HEK293T (cell line): Measurements from ENCODE around the gene SAT1.

ENCODE experiments used
- CTCF ChIA-PET: fragments of 350-600 bp; formaldehyde crosslinking; extraction: SDS; loops from one replicate; lab custom pipeline; 2021; ENCODE audit warnings: antibody characterized with exemption, inconsistent platforms; lab: Yijun Ruan, JAX
- POLR2A ChIA-PET: fragments of 350-600 bp; formaldehyde crosslinking; extraction: SDS; loops from one replicate; lab custom pipeline; 2020; ENCODE audit warnings: antibody characterized with exemption, inconsistent platforms; lab: Yijun Ruan, JAX
- DNase-seq: peaks from one replicate; pipeline ENCODE4 v3.0.0; 2012; ENCODE audit warnings: mixed read lengths; ENCODE audit errors: extremely low spot score
- ARNT ChIP-seq: fragments of 450-650 bp; IDR thresholded peaks from 2 replicates; pipeline ENCODE4 v1.6.1; 2017; ENCODE audit warnings: mild to moderate bottlenecking
- BHLHE40 ChIP-seq: fragments of 450-650 bp; IDR thresholded peaks from 2 replicates; pipeline ENCODE4 v1.6.1; 2016; ENCODE audit warnings: mild to moderate bottlenecking, moderate library complexity, borderline replicate concordance
- CTBP1 ChIP-seq: fragments of 450-650 bp; IDR thresholded peaks from 2 replicates; pipeline ENCODE4 v1.6.1; 2016; ENCODE audit warnings: borderline replicate concordance
- ELF4 ChIP-seq: fragments of 450-650 bp; IDR thresholded peaks from 2 replicates; pipeline ENCODE4 v1.6.1; 2017; ENCODE audit warnings: antibody characterized with exemption
- FOXA1 ChIP-seq: fragments of 450-650 bp; IDR thresholded peaks from 2 replicates; pipeline ENCODE4 v1.6.1; 2016; ENCODE audit warnings: mild to moderate bottlenecking
- FOXK2 ChIP-seq: fragments of 450-650 bp; IDR thresholded peaks from 2 replicates; pipeline ENCODE4 v1.6.1; 2016; ENCODE audit warnings: mild to moderate bottlenecking
- FOXM1 ChIP-seq: fragments of 450-650 bp; IDR thresholded peaks from 2 replicates; pipeline ENCODE4 v1.6.1; 2017; ENCODE audit warnings: mild to moderate bottlenecking, borderline replicate concordance
- HDGF ChIP-seq: fragments of 450-650 bp; IDR thresholded peaks from 2 replicates; pipeline ENCODE4 v1.6.1; 2017; ENCODE audit warnings: antibody characterized with exemption, borderline replicate concordance
- L3MBTL2 ChIP-seq: fragments of 450-650 bp; conservative IDR thresholded peaks from 2 replicates; pipeline ENCODE4 v1.6.1; 2016; ENCODE audit warnings: mild to moderate bottlenecking
- LEF1 ChIP-seq: fragments of 450-650 bp; IDR thresholded peaks from 2 replicates; pipeline ENCODE4 v1.6.1; 2017; ENCODE audit warnings: mild to moderate bottlenecking, borderline replicate concordance
- NFRKB ChIP-seq: fragments of 450-650 bp; IDR thresholded peaks from 2 replicates; pipeline ENCODE4 v1.6.1; 2016; ENCODE audit warnings: mild to moderate bottlenecking, moderate library complexity
- PKNOX1 ChIP-seq: fragments of 450-650 bp; IDR thresholded peaks from 2 replicates; pipeline ENCODE4 v1.6.1; 2016
- SP1 ChIP-seq: fragments of 450-650 bp; IDR thresholded peaks from 2 replicates; pipeline ENCODE4 v1.6.1; 2017
- SUZ12 ChIP-seq: fragments of 450-650 bp; IDR thresholded peaks from 2 replicates; pipeline ENCODE4 v1.6.1; 2016; ENCODE audit warnings: mild to moderate bottlenecking
- TARDBP ChIP-seq: fragments of 450-650 bp; IDR thresholded peaks from 2 replicates; pipeline ENCODE4 v1.6.1; 2016
- ZNF384 ChIP-seq: fragments of 450-650 bp; IDR thresholded peaks from 2 replicates; pipeline ENCODE4 v1.6.1; 2016

The SAT1 gene

GRCh38 chrX:23783589-23784469, 856 bp downstream of the SAT1 start:
- DNase-seq = no peak
- ChIA-PET POLR2A (interaction anchor here (0.6 to 3.8 kb wide), 17 partner anchors 9 to 242 kb away, joined by 3 to 54 read pairs (median 4); partner anchors contain the start of gene ACOT9), CTCF (interaction anchor here (0.6 to 2.3 kb wide), 5 partner anchors 43 to 969 kb away, joined by 3 to 26 read pairs (median 4); no protein-coding TSS in a partner anchor)
- TF ChIP-seq L3MBTL2 (no peak), SP1 (no peak), LEF1 (no peak), NFRKB (no peak)

GRCh38 chrX:23784470-23785331, 1.7 kb downstream of the SAT1 start:
- ChIA-PET POLR2A (interaction anchor here (0.6 to 3.8 kb wide), 4 partner anchors 9 to 117 kb away, joined by 4 to 54 read pairs (median 16); no protein-coding TSS in a partner anchor), CTCF (interaction anchor here (0.6 to 2.3 kb wide), 2 partner anchors 117 to 968 kb away, joined by 8 to 26 read pairs; no protein-coding TSS in a partner anchor)
- no peak for DNase-seq
- TF ChIP-seq ZNF384 (peak; percentile 86), ARNT (no peak)

GRCh38 chrX:23785580-23785979, 2.6 kb downstream of the SAT1 start:
- no peak for TF ChIP-seq TARDBP
- no peak for TF ChIP-seq ARNT
- no peak for TF ChIP-seq NFRKB
- TF ChIP-seq PKNOX1 = no peak
- no peak for TF ChIP-seq FOXA1
- no peak for TF ChIP-seq HDGF
- no peak for TF ChIP-seq BHLHE40
- no peak for TF ChIP-seq CTBP1
- no peak for TF ChIP-seq SUZ12
- no peak for TF ChIP-seq FOXK2
- no peak for TF ChIP-seq SP1
- ChIA-PET POLR2A (interaction anchor here (3.8 kb wide), 1 partner anchor 117 kb away, joined by 54 read pairs; no protein-coding TSS in a partner anchor), CTCF (no interaction called here)
- no peak for DNase-seq

- POLR2A ChIA-PET = no interaction called here
- TF ChIP-seq TARDBP = no peak
- TF ChIP-seq SP1 = no peak
- no peak for TF ChIP-seq SUZ12
- TF ChIP-seq PKNOX1 = no peak
- no peak for TF ChIP-seq L3MBTL2
- TF ChIP-seq NFRKB = no peak
- TF ChIP-seq BHLHE40 = no peak
- TF ChIP-seq CTBP1 = no peak
- no peak for TF ChIP-seq FOXK2
- no peak for TF ChIP-seq FOXA1
- TF ChIP-seq FOXM1 = no peak
- no peak for TF ChIP-seq ARNT
- TF ChIP-seq LEF1 = no peak
- TF ChIP-seq HDGF = no peak
Measured at GRCh38 chrX:23786268-23786815, 3.4 kb downstream of the SAT1 start.

GRCh38 chrX:23787745-23788118, 4.8 kb downstream of the SAT1 start:
- DNase-seq = no peak
- POLR2A ChIA-PET = interaction anchor here (1.1 kb wide), 1 partner anchor 21 kb away, joined by 3 read pairs; no protein-coding TSS in a partner anchor
- CTCF ChIA-PET = no interaction called here
- TF ChIP-seq BHLHE40 (no peak), TARDBP (no peak), ARNT (no peak), PKNOX1 (no peak), FOXM1 (no peak), ZNF384 (no peak), L3MBTL2 (no peak), LEF1 (no peak), NFRKB (no peak), FOXK2 (no peak), CTBP1 (no peak), ELF4 (no peak)

More at GRCh38 chrX:23786268-23786815, 3.4 kb downstream of the SAT1 start:
- CTCF ChIA-PET = interaction anchor here (0.6 kb wide), 1 partner anchor 116 kb away, joined by 5 read pairs; no protein-coding TSS in a partner anchor
- DNase-seq = no peak

GRCh38 chrX:23788521-23788920, 5.5 kb downstream of the SAT1 start:
- ChIA-PET POLR2A (no interaction called here), CTCF (no interaction called here)
- no peak for TF ChIP-seq ELF4
- TF ChIP-seq ARNT = no peak
- TF ChIP-seq SUZ12 = no peak
- TF ChIP-seq L3MBTL2 = no peak
- no peak for TF ChIP-seq HDGF
- no peak for TF ChIP-seq SP1
- no peak for TF ChIP-seq CTBP1
- no peak for TF ChIP-seq TARDBP
- no peak for TF ChIP-seq FOXM1
- no peak for TF ChIP-seq ZNF384
- DNase-seq = no peak
